Sigmoid colon (tissue), 7 donors: ENCODE data around the gene LILRB2. TPM values are rescaled to one million over a fixed set of nuclear protein-coding genes. Genes with fewer than 3 reads are reported as not detected.

Source experiments
- DNase-seq: peaks from one replicate; pipeline ENCODE4 v3.0.0-alpha.2; 2019
- H3K27ac ChIP-seq, 4 donors: fragments of 200-600 bp; sonication (generic); one replicate each; pipeline ENCODE4 v1.5.1; 2016 to 2019; ENCODE audit warnings: mild to moderate bottlenecking in 1 of 4
- H3K27me3 ChIP-seq, 3 donors: fragments of 200-600 bp; sonication (generic); one replicate each; pipeline ENCODE4 v1.5.1; 2019; ENCODE audit warnings: mild to moderate bottlenecking in 1 of 3
- H3K36me3 ChIP-seq, 4 donors: fragments of 200-600 bp; sonication (generic); one replicate each; pipeline ENCODE4 v1.5.1; 2016 to 2019
- H3K4me1 ChIP-seq, 4 donors: fragments of 200-600 bp; sonication (generic); one replicate each; pipeline ENCODE4 v1.5.1; 2017 to 2019
- H3K4me3 ChIP-seq, 4 donors: fragments of 200-600 bp; sonication (generic); one replicate each; pipeline ENCODE4 v1.5.1; 2017 to 2019; ENCODE audit warnings: mild to moderate bottlenecking in 2 of 4, moderate library complexity in 1 of 4
- H3K9me3 ChIP-seq, 4 donors: fragments of 200-600 bp in 3 of 4; sonication (generic) in 3 of 4; one replicate each; pipeline versions ENCODE4 v1.5.1 to v1.6.1; 2013 to 2019
- EP300 ChIP-seq, 4 donors: sonication (generic); formaldehyde crosslinking; IDR thresholded peaks; one replicate each; pipeline ENCODE4 v1.6.1; 2017; ENCODE audit warnings: antibody characterized with exemption in 4 of 4
- POLR2A ChIP-seq, 2 donors: fragments of 450-650 bp; IDR thresholded peaks; one replicate each; pipeline ENCODE4 v1.6.1; 2016; ENCODE audit warnings: antibody characterized with exemption in 2 of 2, mild to moderate bottlenecking in 2 of 2, moderate library complexity in 2 of 2
- POLR2AphosphoS5 ChIP-seq, 4 donors: sonication (generic); formaldehyde crosslinking; IDR thresholded peaks; one replicate each; pipeline ENCODE4 v1.6.1; 2017; ENCODE audit warnings: antibody characterized with exemption in 4 of 4
- WGBS, 2 donors: extraction: QIAGEN DNeasy Blood & Tissue Kit; methylation state at CpG; one replicate each; pipeline ENCODE4 v1.1.7; 2013; 5-methylcytosine and 5-hydroxymethylcytosine counted together
- intact Hi-C: fragments of 100-400 bp; cut with DNase I; formaldehyde crosslinking; loops from one replicate; pipeline ENCODE4 v1.15.1; 2023
- polyA plus RNA-seq, 3 donors: library from polyadenylated mRNA; stranded (reverse); fragments of 200-250 nt; gene quantifications; one replicate each; pipeline ENCODE4 v1.2.3, GENCODE V29; 2013
- total RNA-seq, 4 donors: library from RNA; depleted of rRNA; stranded (reverse); fragments of >200 nt; gene quantifications; one replicate each; pipeline ENCODE4 v1.1.0, GENCODE V29; 2016
- TF ChIP-seq, protein P1 (sequence below), 4 experiments: fragments of 450-650 bp in 3 of 4; fragments of 200-600 bp in 1 of 4; IDR thresholded peaks; one replicate each; pipeline ENCODE4 v1.5.1; 2016 to 2019; ENCODE audit warnings: antibody characterized with exemption in 4 of 4, mild to moderate bottlenecking in 3 of 4, moderate library complexity in 2 of 4
- donor health status: healthy with polysubstance abuse.
- donor health status: Bipolar disorder and iron deficiency.
- donor health status: healthy.

Gene LILRB2
- total and polyA plus RNA-seq, 7 donors: 2.4 to 5.9 (median 3.6) TPM

- TF ChIP-seq EP300 (IDR thresholded peaks at IDR 0.05) (no peak), POLR2AphosphoS5 (IDR thresholded peaks at IDR 0.05) (no peak), POLR2A (IDR thresholded peaks at IDR 0.05) (no peak)
- TF ChIP-seq, protein P1, sequence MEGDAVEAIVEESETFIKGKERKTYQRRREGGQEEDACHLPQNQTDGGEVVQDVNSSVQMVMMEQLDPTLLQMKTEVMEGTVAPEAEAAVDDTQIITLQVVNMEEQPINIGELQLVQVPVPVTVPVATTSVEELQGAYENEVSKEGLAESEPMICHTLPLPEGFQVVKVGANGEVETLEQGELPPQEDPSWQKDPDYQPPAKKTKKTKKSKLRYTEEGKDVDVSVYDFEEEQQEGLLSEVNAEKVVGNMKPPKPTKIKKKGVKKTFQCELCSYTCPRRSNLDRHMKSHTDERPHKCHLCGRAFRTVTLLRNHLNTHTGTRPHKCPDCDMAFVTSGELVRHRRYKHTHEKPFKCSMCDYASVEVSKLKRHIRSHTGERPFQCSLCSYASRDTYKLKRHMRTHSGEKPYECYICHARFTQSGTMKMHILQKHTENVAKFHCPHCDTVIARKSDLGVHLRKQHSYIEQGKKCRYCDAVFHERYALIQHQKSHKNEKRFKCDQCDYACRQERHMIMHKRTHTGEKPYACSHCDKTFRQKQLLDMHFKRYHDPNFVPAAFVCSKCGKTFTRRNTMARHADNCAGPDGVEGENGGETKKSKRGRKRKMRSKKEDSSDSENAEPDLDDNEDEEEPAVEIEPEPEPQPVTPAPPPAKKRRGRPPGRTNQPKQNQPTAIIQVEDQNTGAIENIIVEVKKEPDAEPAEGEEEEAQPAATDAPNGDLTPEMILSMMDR (IDR thresholded peaks at IDR 0.05): no peak
- no peak for DNase-seq
- Histone ChIP-seq H3K36me3 (no peaks in the 10 kb centered on the region), H3K27ac (no peak overlapping the region), H3K27me3 (peaks cover 0 to 10% (median 4%) of the 10 kb centered on the region in 3 donors), H3K9me3 (no peaks in the 10 kb centered on the region), H3K4me3 (no peak overlapping the region), H3K4me1 (no peaks in the 10 kb centered on the region)
- WGBS, 2 donors: 86 to 87% methylated on average over 1 of the region's 1 CpG
- intact Hi-C loops: no loop called here
Observed at GRCh38 chr19:54305141-54305540, 24.2 kb upstream of the LILRB2 start.

DNA sequence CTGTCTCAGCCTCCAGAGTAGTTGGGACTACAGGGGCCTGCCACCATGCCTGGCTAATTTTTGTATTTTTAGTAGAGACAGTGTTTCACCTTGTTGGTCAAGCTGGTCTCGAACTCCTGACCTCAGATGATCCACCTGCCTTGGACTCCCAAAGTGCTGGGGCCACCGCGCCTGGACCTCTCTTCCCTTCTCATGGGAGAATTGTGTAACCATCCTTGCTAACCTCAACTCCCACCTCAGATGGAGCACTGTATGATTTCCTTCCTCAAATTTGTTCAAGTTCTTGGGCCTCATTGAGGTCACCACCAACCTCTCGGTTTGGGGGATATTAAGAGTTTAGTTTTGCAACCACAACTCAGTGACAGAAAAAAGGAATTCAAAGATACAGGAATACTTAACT lies 21.3 kb upstream of the LILRB2 start:
- H3K27me3 ChIP-seq: peaks cover 0 to 14% (median 4%) of the 10 kb centered on the region in 3 donors
- H3K27ac ChIP-seq: no peak overlapping the region
- TF ChIP-seq POLR2AphosphoS5 (IDR thresholded peaks at IDR 0.05): no peak
- no peak for TF ChIP-seq EP300 (IDR thresholded peaks at IDR 0.05)
- TF ChIP-seq POLR2A (IDR thresholded peaks at IDR 0.05): no peak
- TF ChIP-seq, protein P1 (IDR thresholded peaks at IDR 0.05): no peak
- no peaks in the 10 kb centered on the region for H3K36me3 ChIP-seq
- intact Hi-C loops: no loop called here
- H3K9me3 ChIP-seq: no peaks in the 10 kb centered on the region
- no peak for DNase-seq
- WGBS, 2 donors: 45 to 74% methylated on average over 4 of the region's 4 CpGs
- H3K4me3 ChIP-seq: no peak overlapping the region
- H3K4me1 ChIP-seq: no peaks in the 10 kb centered on the region

- WGBS, 2 donors: 81 to 87% methylated on average over 5 of the region's 5 CpGs
- H3K9me3 ChIP-seq: no peaks in the 10 kb centered on the region
- DNase-seq: peak; percentile 25
- no peak for TF ChIP-seq POLR2AphosphoS5 (IDR thresholded peaks at IDR 0.05)
- TF ChIP-seq EP300 (IDR thresholded peaks at IDR 0.05): no peak
- TF ChIP-seq, protein P1 (IDR thresholded peaks at IDR 0.05): no peak
- TF ChIP-seq POLR2A (IDR thresholded peaks at IDR 0.05): no peak
- H3K4me3 ChIP-seq: no peak overlapping the region
- no peaks in the 10 kb centered on the region for H3K36me3 ChIP-seq
- intact Hi-C loops: no loop called here
- no peaks in the 10 kb centered on the region for H3K4me1 ChIP-seq
- no peak overlapping the region for H3K27ac ChIP-seq
- H3K27me3 ChIP-seq: peaks cover 0 to 3% (median 0%) of the 10 kb centered on the region in 3 donors
Observed at GRCh38 chr19:54299515-54299914, 18.6 kb upstream of the LILRB2 start.

- H3K27ac ChIP-seq: no peak overlapping the region
- peaks cover 0 to 3% (median 0%) of the 10 kb centered on the region in 3 donors for H3K27me3 ChIP-seq
- no peak for TF ChIP-seq POLR2A (IDR thresholded peaks at IDR 0.05)
- no peak for TF ChIP-seq EP300 (IDR thresholded peaks at IDR 0.05)
- TF ChIP-seq POLR2AphosphoS5 (IDR thresholded peaks at IDR 0.05): no peak
- TF ChIP-seq, protein P1 (IDR thresholded peaks at IDR 0.05): no peak
- no peaks in the 10 kb centered on the region for H3K36me3 ChIP-seq
- no peak overlapping the region for H3K4me3 ChIP-seq
- no peaks in the 10 kb centered on the region for H3K9me3 ChIP-seq
- intact Hi-C loops: no loop called here
- H3K4me1 ChIP-seq: no peaks in the 10 kb centered on the region
- DNase-seq: peak; percentile 7
- WGBS, 2 donors: 56% methylated on average over 7 of the region's 7 CpGs
Observed at GRCh38 chr19:54299126-54299498, 18.2 kb upstream of the LILRB2 start.
